ENCODE data around the gene CD37. TPM values are rescaled to one million over a fixed set of nuclear protein-coding genes. Genes with fewer than 3 reads are reported as not detected.

CD37 gene
- total RNA-seq, 1 experiment from 2014 or later = 0.76 TPM

DNA sequence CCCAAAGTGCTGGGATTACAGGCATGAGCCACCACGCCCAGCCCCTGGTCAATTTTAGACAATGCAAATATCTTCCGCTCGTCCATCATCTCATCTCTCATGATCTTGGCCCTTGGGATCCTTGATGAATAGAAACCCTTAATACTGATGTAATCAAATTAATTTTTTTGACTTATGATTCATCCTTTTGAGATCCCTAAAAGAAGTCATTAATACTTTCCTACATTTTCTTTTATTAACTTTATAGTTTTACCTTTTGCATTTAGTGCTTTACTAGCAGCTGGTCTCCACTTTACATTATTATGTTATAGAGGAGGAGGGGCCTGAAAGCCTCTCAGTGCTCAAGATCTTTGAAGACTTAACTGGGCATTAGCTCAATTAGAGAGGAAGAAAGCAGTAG lies 45.2 kb downstream of the CD37 start:
- no peak for DNase-seq (ENCODE audit: low read depth, low spot score)
- no peak for TF ChIP-seq EZH2 (IDR thresholded peaks at IDR 0.05)
- no peak for TF ChIP-seq CBX3 (IDR thresholded peaks at IDR 0.05; ENCODE audit: low read depth)
- no peak for TF ChIP-seq FOSL1 (IDR thresholded peaks at IDR 0.05; ENCODE audit: low read depth)
- no peak for TF ChIP-seq SIN3A (IDR thresholded peaks at IDR 0.05; ENCODE audit: low read depth)
- TF ChIP-seq ZFX (IDR thresholded peaks at IDR 0.05) = no peak
- no peak for TF ChIP-seq SRF (IDR thresholded peaks at IDR 0.05; ENCODE audit: low read depth)
- no peak for TF ChIP-seq YY1 (IDR thresholded peaks at IDR 0.05; ENCODE audit: extremely low read depth, insufficient replicate concordance, low read depth, low read length)
- Histone ChIP-seq H3K4me3 (replicated peaks in 1 of 2; ENCODE audit: low read depth in 1 of 2, low read length in 2 of 2) (no peak overlapping the region), H3K9me2 (ENCODE audit: insufficient read depth) (no peaks in the 10 kb centered on the region), H3K27me3 (ENCODE audit: insufficient read depth, low read length) (no peaks in the 10 kb centered on the region), H3K27ac (ENCODE audit: low read depth, low read length) (no peak overlapping the region), H3K9ac (ENCODE audit: low read length) (no peak overlapping the region), H3K36me3 (ENCODE audit: control insufficient read depth in 1 of 2, insufficient read depth in 2 of 2, low read length in 2 of 2) (no peaks in the 10 kb centered on the region), H3K9me3 (ENCODE audit: control insufficient read depth in 1 of 2, insufficient read depth in 1 of 2, low read depth in 1 of 2, low read length in 2 of 2) (peaks cover 6 to 7% of the 10 kb centered on the region in 2 experiments), H2AFZ (ENCODE audit: low read depth, low read length, poor library complexity, severe bottlenecking) (no peak overlapping the region), H4K20me1 (ENCODE audit: insufficient read depth) (no peaks in the 10 kb centered on the region), H3K79me2 (ENCODE audit: insufficient read depth, low read length) (no peaks in the 10 kb centered on the region), H3K4me1 (ENCODE audit: control insufficient read depth in 1 of 2, insufficient read depth in 2 of 2, low read length in 2 of 2) (no peaks in the 10 kb centered on the region), H3K4me2 (ENCODE audit: low read length) (no peak overlapping the region)
- BruUV-seq (replicated peaks) = no TSS peak
- ChIA-PET RAD21 (ENCODE audit: low non-redundant PET in 1 of 2, low total read pairs in 2 of 2, uncharacterized antibody in 2 of 2, unreplicated experiment in 2 of 2) (no interaction called here), CTCF (interaction anchor here (0.9 kb wide), 1 partner anchor 11 kb away, joined by 3 read pairs; no protein-coding TSS in a partner anchor), POLR2A (no interaction called here)
- ATAC-seq = no peak
- intact Hi-C loops (cut with micrococcal nuclease) = no loop called here

DNA sequence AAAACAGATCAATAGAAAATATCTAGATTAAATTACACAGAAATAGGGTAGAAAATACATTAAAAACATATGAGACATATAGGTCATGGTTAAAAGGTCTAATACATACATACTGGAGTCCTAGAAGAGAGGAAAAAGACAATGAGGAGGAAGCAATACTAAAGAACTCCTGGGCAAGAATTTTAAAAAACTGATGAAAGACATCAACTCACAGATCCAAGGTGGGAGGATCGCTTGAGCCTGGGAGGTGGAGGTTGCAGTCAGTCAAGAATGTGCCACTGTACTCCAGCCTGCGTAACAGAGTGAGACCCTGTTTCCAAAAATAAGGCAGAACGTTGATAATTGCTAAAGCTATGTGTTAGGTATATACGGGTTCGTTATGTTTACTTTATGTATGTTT lies 47.4 kb downstream of the CD37 start:
- BruUV-seq (replicated peaks) = no TSS peak
- Histone ChIP-seq H4K20me1 (ENCODE audit: insufficient read depth) (no peaks in the 10 kb centered on the region), H3K27me3 (ENCODE audit: insufficient read depth, low read length) (no peaks in the 10 kb centered on the region), H3K4me2 (ENCODE audit: low read length) (no peak overlapping the region), H3K9ac (ENCODE audit: low read length) (no peak overlapping the region), H3K79me2 (ENCODE audit: insufficient read depth, low read length) (no peaks in the 10 kb centered on the region), H3K9me2 (ENCODE audit: insufficient read depth) (no peaks in the 10 kb centered on the region), H3K9me3 (ENCODE audit: control insufficient read depth in 1 of 2, insufficient read depth in 1 of 2, low read depth in 1 of 2, low read length in 2 of 2) (peaks cover 6 to 7% of the 10 kb centered on the region in 2 experiments), H2AFZ (ENCODE audit: low read depth, low read length, poor library complexity, severe bottlenecking) (no peak overlapping the region), H3K4me1 (ENCODE audit: control insufficient read depth in 1 of 2, insufficient read depth in 2 of 2, low read length in 2 of 2) (no peaks in the 10 kb centered on the region), H3K36me3 (ENCODE audit: control insufficient read depth in 1 of 2, insufficient read depth in 2 of 2, low read length in 2 of 2) (no peaks in the 10 kb centered on the region), H3K4me3 (replicated peaks in 1 of 2; ENCODE audit: low read depth in 1 of 2, low read length in 2 of 2) (no peak overlapping the region), H3K27ac (ENCODE audit: low read depth, low read length) (no peak overlapping the region)
- POLR2A ChIA-PET = interaction anchor here (0.7 kb wide), 1 partner anchor 7 kb away, joined by 3 read pairs; no protein-coding TSS in a partner anchor
- RAD21 ChIA-PET (ENCODE audit: low non-redundant PET in 1 of 2, low total read pairs in 2 of 2, uncharacterized antibody in 2 of 2, unreplicated experiment in 2 of 2) = no interaction called here
- DNase-seq (ENCODE audit: low read depth, low spot score) (no peak), ATAC-seq (no peak)
- CTCF ChIA-PET = no interaction called here
- TF ChIP-seq EZH2 (IDR thresholded peaks at IDR 0.05) = no peak
- TF ChIP-seq REST (IDR thresholded peaks at IDR 0.05; ENCODE audit: low read depth) = no peak
- TF ChIP-seq TCF7L2 (IDR thresholded peaks at IDR 0.05; ENCODE audit: borderline replicate concordance, extremely low read depth, insufficient read depth, insufficient read length) = no peak
- TF ChIP-seq, protein P1, sequence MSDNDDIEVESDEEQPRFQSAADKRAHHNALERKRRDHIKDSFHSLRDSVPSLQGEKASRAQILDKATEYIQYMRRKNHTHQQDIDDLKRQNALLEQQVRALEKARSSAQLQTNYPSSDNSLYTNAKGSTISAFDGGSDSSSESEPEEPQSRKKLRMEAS (IDR thresholded peaks at IDR 0.05) = no peak
- intact Hi-C loops (cut with micrococcal nuclease) = no loop called here
